Thyroid gland (tissue), 4 donors: ENCODE measurements around the gene EYS.

Experiments
- POLR2A ChIP-seq, 2 donors: fragments of 450-650 bp; IDR thresholded peaks; one replicate each; pipeline ENCODE4 v1.6.1; 2017; ENCODE audit warnings: antibody characterized with exemption in 2 of 2, mild to moderate bottlenecking in 2 of 2, moderate library complexity in 1 of 2
- TF ChIP-seq, protein P1 (sequence below), 6 experiments: fragments of 200-600 bp in 3 of 6; fragments of 450-650 bp in 3 of 6; sonication (generic) in 3 of 6; IDR thresholded peaks; one replicate each; pipeline ENCODE4 v1.5.1; 2016 to 2019; ENCODE audit warnings: antibody characterized with exemption in 6 of 6, mild to moderate bottlenecking in 2 of 6, inconsistent platforms in 1 of 6, moderate library complexity in 1 of 6

DNA sequence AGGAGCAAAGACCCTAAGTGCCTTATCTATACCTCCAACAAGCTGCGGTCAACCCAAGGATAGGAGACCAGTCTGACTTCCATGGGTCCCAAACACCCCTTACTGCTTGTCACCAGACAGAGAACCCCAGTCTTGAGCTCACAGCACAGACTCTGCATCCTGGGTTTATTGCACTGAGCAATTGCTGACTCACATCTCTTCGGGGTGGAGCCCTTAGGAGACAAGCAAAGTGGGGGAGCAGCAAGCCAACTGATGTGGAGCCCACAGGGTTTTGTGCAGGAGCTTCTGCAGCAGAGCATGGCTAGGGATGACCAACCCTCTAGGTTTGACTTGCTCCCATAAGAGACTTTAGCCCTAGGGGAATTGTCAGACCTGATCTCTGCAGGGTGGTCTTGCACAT, 38.6 kb upstream of the EYS start:
- TF ChIP-seq, protein P1, sequence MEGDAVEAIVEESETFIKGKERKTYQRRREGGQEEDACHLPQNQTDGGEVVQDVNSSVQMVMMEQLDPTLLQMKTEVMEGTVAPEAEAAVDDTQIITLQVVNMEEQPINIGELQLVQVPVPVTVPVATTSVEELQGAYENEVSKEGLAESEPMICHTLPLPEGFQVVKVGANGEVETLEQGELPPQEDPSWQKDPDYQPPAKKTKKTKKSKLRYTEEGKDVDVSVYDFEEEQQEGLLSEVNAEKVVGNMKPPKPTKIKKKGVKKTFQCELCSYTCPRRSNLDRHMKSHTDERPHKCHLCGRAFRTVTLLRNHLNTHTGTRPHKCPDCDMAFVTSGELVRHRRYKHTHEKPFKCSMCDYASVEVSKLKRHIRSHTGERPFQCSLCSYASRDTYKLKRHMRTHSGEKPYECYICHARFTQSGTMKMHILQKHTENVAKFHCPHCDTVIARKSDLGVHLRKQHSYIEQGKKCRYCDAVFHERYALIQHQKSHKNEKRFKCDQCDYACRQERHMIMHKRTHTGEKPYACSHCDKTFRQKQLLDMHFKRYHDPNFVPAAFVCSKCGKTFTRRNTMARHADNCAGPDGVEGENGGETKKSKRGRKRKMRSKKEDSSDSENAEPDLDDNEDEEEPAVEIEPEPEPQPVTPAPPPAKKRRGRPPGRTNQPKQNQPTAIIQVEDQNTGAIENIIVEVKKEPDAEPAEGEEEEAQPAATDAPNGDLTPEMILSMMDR (IDR thresholded peaks at IDR 0.05), result no peak
- TF ChIP-seq POLR2A (IDR thresholded peaks at IDR 0.05), result no peak
